ENCODE measurements around the gene PDE11A.

DNA sequence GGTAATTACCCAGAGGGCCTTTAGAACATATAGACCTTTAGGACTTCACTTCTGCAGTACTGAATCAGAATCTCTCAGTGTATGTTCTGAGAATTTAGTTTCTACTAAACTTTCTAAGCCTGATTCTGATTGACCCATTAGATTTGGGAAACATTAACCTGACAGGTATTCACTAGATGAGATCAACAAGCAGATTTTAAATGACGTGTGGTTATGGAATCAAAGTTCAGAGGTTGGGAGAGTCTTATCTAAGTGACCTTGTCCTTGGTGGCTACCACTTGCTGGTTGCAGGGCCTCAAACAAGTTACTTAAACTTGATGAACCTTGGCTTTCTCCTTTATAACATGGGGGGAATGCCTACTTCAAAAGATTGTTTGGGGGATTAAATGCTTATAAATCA is 198.7 kb downstream of the PDE11A start:
- TF ChIP-seq ATF2 (IDR thresholded peaks at IDR 0.05; ENCODE audit: low read length) (no peak), ATF3 (IDR thresholded peaks at IDR 0.05; ENCODE audit: insufficient read depth, low read depth, low read length) (no peak), EP300 (IDR thresholded peaks at IDR 0.05; ENCODE audit: borderline replicate concordance in 1 of 2, low read depth in 2 of 2, low read length in 2 of 2) (no peak)

Data from H1 (cell line).